Stimulated activated CD4-positive, alpha-beta T cell treated with anti-CD3 and anti-CD28 coated beads, Interleukin-12 subunit alpha, Interleukin-12 subunit beta, amount 100 ng/mL, for 24 hours (primary cell): ENCODE measurements around the gene TASOR2.

Experiments used
- DNase-seq, 2 experiments: peaks; one replicate each; pipeline ENCODE4 v3.0.0-alpha.2; 2020; ENCODE audit warnings: low read depth in 2 of 2

Gene TASOR2

GRCh38 chr10:5684318-5684970 is at the start of gene TASOR2:
TSS of gene TASOR2 (plus strand) at chr10:5684838. CDS start at chr10:5720643, 35,805 bp downstream.
- DNase-seq, result peak; percentile 94

GRCh38 chr10:5634918-5635317 is 49.7 kb upstream of the TASOR2 start:
- no peak for DNase-seq

GRCh38 chr10:5638494-5638893 is 46.1 kb upstream of the TASOR2 start:
- no peak for DNase-seq

- no peak for DNase-seq
Observed at GRCh38 chr10:5639066-5639465, 45.6 kb upstream of the TASOR2 start.

- no peak for DNase-seq
Observed at GRCh38 chr10:5640036-5640435, 44.6 kb upstream of the TASOR2 start.

GRCh38 chr10:5640501-5640900 is 44.1 kb upstream of the TASOR2 start:
- no peak for DNase-seq

GRCh38 chr10:5641501-5641900 is 43.1 kb upstream of the TASOR2 start:
- no peak for DNase-seq

- no peak for DNase-seq
Observed at GRCh38 chr10:5643346-5644067, 41.1 kb upstream of the TASOR2 start.

GRCh38 chr10:5644930-5645329 is 39.7 kb upstream of the TASOR2 start:
- DNase-seq, result no peak

GRCh38 chr10:5645375-5645774 is 39.3 kb upstream of the TASOR2 start:
- no peak for DNase-seq

GRCh38 chr10:5645944-5646617 is 38.6 kb upstream of the TASOR2 start:
- DNase-seq, result no peak

- no peak for DNase-seq
Observed at GRCh38 chr10:5647507-5648240, 37.0 kb upstream of the TASOR2 start.

- DNase-seq, result no peak
Observed at GRCh38 chr10:5648494-5649457, 35.9 kb upstream of the TASOR2 start.

GRCh38 chr10:5649746-5650145 is 34.9 kb upstream of the TASOR2 start:
- no peak for DNase-seq

- DNase-seq, result no peak
Observed at GRCh38 chr10:5650664-5651387, 33.8 kb upstream of the TASOR2 start.

- no peak for DNase-seq
Observed at GRCh38 chr10:5651388-5651764, 33.3 kb upstream of the TASOR2 start.

GRCh38 chr10:5652746-5653145 is 31.9 kb upstream of the TASOR2 start:
- no peak for DNase-seq

- no peak for DNase-seq
Observed at GRCh38 chr10:5654218-5654755, 30.4 kb upstream of the TASOR2 start.

- DNase-seq, result no peak
Observed at GRCh38 chr10:5655121-5655520, 29.5 kb upstream of the TASOR2 start.
